SK-N-SH treated with all-trans-retinoic acid at 6 μM for 48 hours (cell line): Measurements from ENCODE around the gene MBD3L2.
A peak's percentile ranks its signal among the peaks of the same experiment; 100 is the strongest.

Source experiments
- ATAC-seq: fragments of 200-7000 bp; cut with Tn5 transposase; 3 replicates; pipeline ENCODE4 v1.9.1; 2020; ENCODE audit warnings: mild to moderate bottlenecking, moderate library complexity
- ARNTL ChIP-seq: fragments of 450-650 bp; formaldehyde crosslinking; IDR thresholded peaks from 2 replicates; pipeline ENCODE4 v1.5.0; 2020; ENCODE audit warnings: low read depth, mild to moderate bottlenecking, moderate library complexity, borderline replicate concordance
- BACH2 ChIP-seq: fragments of 250-450 bp; sonication (Bioruptor Pico); IDR thresholded peaks from 2 replicates; pipeline ENCODE4 v1.9.0; 2021; ENCODE audit warnings: mild to moderate bottlenecking, borderline replicate concordance
- CSDC2 ChIP-seq: fragments of 250-450 bp; sonication (Bioruptor Pico); IDR thresholded peaks from 2 replicates; pipeline ENCODE4 v1.5.0; 2020; ENCODE audit warnings: mild to moderate bottlenecking, moderate library complexity
- ESRRG ChIP-seq: fragments of 250-450 bp; sonication (Bioruptor Pico); IDR thresholded peaks from 2 replicates; pipeline ENCODE4 v1.6.1; 2021; ENCODE audit warnings: mild to moderate bottlenecking
- GLIS3 ChIP-seq: fragments of 250-450 bp; sonication (Bioruptor Pico); IDR thresholded peaks from 2 replicates; pipeline ENCODE4 v1.5.0; 2020; ENCODE audit warnings: mild to moderate bottlenecking, moderate library complexity
- OSR1 ChIP-seq: fragments of 250-450 bp; sonication (Bioruptor Pico); IDR thresholded peaks from 2 replicates; pipeline ENCODE4 v1.8.0; 2022; ENCODE audit warnings: moderate library complexity, mild to moderate bottlenecking, inconsistent platforms
- PPARA ChIP-seq: fragments of 250-450 bp; sonication (Bioruptor Pico); IDR thresholded peaks from 2 replicates; pipeline ENCODE4 v1.5.0; 2020; ENCODE audit warnings: mild to moderate bottlenecking, borderline replicate concordance
- RARB ChIP-seq: fragments of 250-450 bp; sonication (Bioruptor Pico); IDR thresholded peaks from 2 replicates; pipeline ENCODE4 v1.8.0; 2021; ENCODE audit warnings: mild to moderate bottlenecking, moderate library complexity
- SNAI2 ChIP-seq: fragments of 250-450 bp; sonication (Bioruptor Pico); IDR thresholded peaks from 2 replicates; pipeline ENCODE4 v1.5.0; 2020; ENCODE audit warnings: mild to moderate bottlenecking, moderate library complexity
- TCF4 ChIP-seq: fragments of 250-450 bp; sonication (Bioruptor Pico); IDR thresholded peaks from 2 replicates; pipeline ENCODE4 v1.8.0; 2021; ENCODE audit warnings: mild to moderate bottlenecking, moderate library complexity, borderline replicate concordance
- TOX ChIP-seq: fragments of 250-450 bp; sonication (Bioruptor Pico); IDR thresholded peaks from 2 replicates; pipeline ENCODE4 v1.8.0; 2021; ENCODE audit warnings: mild to moderate bottlenecking, moderate library complexity, borderline replicate concordance
- ZC3H10 ChIP-seq: fragments of 250-450 bp; sonication (Bioruptor Pico); IDR thresholded peaks from 2 replicates; pipeline ENCODE4 v1.5.1; 2021; ENCODE audit warnings: mild to moderate bottlenecking, moderate library complexity
- ZFP3 ChIP-seq: fragments of 250-450 bp; sonication (Bioruptor Pico); IDR thresholded peaks from 2 replicates; pipeline ENCODE4 v1.5.0; 2020; ENCODE audit warnings: mild to moderate bottlenecking, moderate library complexity
- ZNF565 ChIP-seq: fragments of 450-650 bp; formaldehyde crosslinking; conservative IDR thresholded peaks from 2 replicates; pipeline ENCODE4 v1.5.0; 2020; ENCODE audit warnings: low read depth, mild to moderate bottlenecking, moderate library complexity
- ZNF70 ChIP-seq: fragments of 450-650 bp; formaldehyde crosslinking; IDR thresholded peaks from 2 replicates; pipeline ENCODE4 v1.5.0; 2020; ENCODE audit warnings: mild to moderate bottlenecking, moderate library complexity
- ZNF8 ChIP-seq: fragments of 450-650 bp; formaldehyde crosslinking; IDR thresholded peaks from 2 replicates; pipeline ENCODE4 v1.5.0; 2020; ENCODE audit warnings: mild to moderate bottlenecking, moderate library complexity
- TF ChIP-seq, protein P1 (sequence below): fragments of 250-450 bp; sonication (Bioruptor Pico); IDR thresholded peaks from 2 replicates; pipeline ENCODE4 v1.8.0; 2020; ENCODE audit warnings: mild to moderate bottlenecking, moderate library complexity, borderline replicate concordance
- TF ChIP-seq, protein P2 (sequence below): fragments of 250-450 bp; sonication (Bioruptor Pico); IDR thresholded peaks from 2 replicates; pipeline ENCODE4 v1.5.1; 2021; ENCODE audit warnings: mild to moderate bottlenecking, moderate library complexity
- TF ChIP-seq, protein P3 (sequence below): fragments of 250-450 bp; sonication (Bioruptor Pico); IDR thresholded peaks from 2 replicates; pipeline ENCODE4 v1.5.1; 2020; ENCODE audit warnings: low read depth, mild to moderate bottlenecking, moderate library complexity
- TF ChIP-seq, protein P4 (sequence below): fragments of 250-450 bp; sonication (Bioruptor Pico); IDR thresholded peaks from 2 replicates; pipeline ENCODE4 v1.5.0; 2020; ENCODE audit warnings: mild to moderate bottlenecking, moderate library complexity

Gene MBD3L2

DNA sequence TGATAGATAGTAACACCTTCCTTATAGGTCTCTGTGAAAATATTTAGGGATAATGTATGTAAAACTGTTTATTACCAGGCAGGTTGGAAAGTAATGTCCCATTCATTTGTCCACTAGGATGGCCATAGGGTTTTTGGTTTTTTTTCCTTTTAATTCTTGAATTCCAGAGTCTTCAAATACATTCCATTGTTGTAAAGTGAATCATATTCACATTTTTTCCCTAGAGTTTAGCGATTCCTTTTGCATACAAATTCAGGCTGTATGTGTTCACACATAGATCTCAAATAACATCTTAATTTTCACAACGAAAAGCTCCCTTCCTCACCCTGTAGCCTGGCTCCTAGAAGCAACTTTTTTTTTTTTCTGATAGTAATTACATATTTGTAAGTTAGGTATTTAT is 18.6 kb downstream of the MBD3L2 start:
- TF ChIP-seq ZFP3, result no peak
- no peak for TF ChIP-seq GLIS3
- TF ChIP-seq ZNF8, result no peak
- TF ChIP-seq ESRRG (CRISPR knock-in tag), result no peak
- TF ChIP-seq, protein P1, sequence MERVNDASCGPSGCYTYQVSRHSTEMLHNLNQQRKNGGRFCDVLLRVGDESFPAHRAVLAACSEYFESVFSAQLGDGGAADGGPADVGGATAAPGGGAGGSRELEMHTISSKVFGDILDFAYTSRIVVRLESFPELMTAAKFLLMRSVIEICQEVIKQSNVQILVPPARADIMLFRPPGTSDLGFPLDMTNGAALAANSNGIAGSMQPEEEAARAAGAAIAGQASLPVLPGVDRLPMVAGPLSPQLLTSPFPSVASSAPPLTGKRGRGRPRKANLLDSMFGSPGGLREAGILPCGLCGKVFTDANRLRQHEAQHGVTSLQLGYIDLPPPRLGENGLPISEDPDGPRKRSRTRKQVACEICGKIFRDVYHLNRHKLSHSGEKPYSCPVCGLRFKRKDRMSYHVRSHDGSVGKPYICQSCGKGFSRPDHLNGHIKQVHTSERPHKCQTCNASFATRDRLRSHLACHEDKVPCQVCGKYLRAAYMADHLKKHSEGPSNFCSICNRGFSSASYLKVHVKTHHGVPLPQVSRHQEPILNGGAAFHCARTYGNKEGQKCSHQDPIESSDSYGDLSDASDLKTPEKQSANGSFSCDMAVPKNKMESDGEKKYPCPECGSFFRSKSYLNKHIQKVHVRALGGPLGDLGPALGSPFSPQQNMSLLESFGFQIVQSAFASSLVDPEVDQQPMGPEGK, result no peak
- TF ChIP-seq, protein P2, sequence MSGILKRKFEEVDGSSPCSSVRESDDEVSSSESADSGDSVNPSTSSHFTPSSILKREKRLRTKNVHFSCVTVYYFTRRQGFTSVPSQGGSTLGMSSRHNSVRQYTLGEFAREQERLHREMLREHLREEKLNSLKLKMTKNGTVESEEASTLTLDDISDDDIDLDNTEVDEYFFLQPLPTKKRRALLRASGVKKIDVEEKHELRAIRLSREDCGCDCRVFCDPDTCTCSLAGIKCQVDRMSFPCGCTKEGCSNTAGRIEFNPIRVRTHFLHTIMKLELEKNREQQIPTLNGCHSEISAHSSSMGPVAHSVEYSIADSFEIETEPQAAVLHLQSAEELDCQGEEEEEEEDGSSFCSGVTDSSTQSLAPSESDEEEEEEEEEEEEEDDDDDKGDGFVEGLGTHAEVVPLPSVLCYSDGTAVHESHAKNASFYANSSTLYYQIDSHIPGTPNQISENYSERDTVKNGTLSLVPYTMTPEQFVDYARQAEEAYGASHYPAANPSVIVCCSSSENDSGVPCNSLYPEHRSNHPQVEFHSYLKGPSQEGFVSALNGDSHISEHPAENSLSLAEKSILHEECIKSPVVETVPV (CRISPR knock-in tag), result no peak
- TF ChIP-seq SNAI2 (CRISPR knock-in tag), result no peak
- no peak for TF ChIP-seq ZC3H10
- TF ChIP-seq PPARA (CRISPR knock-in tag), result no peak
- no peak for TF ChIP-seq TOX
- no peak for TF ChIP-seq TCF4
- no peak for TF ChIP-seq ARNTL
- TF ChIP-seq, protein P3, sequence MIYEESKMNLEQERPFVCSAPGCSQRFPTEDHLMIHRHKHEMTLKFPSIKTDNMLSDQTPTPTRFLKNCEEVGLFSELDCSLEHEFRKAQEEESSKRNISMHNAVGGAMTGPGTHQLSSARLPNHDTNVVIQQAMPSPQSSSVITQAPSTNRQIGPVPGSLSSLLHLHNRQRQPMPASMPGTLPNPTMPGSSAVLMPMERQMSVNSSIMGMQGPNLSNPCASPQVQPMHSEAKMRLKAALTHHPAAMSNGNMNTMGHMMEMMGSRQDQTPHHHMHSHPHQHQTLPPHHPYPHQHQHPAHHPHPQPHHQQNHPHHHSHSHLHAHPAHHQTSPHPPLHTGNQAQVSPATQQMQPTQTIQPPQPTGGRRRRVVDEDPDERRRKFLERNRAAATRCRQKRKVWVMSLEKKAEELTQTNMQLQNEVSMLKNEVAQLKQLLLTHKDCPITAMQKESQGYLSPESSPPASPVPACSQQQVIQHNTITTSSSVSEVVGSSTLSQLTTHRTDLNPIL, result no peak
- TF ChIP-seq ZNF565 (CRISPR knock-in tag), result no peak
- TF ChIP-seq, protein P4, sequence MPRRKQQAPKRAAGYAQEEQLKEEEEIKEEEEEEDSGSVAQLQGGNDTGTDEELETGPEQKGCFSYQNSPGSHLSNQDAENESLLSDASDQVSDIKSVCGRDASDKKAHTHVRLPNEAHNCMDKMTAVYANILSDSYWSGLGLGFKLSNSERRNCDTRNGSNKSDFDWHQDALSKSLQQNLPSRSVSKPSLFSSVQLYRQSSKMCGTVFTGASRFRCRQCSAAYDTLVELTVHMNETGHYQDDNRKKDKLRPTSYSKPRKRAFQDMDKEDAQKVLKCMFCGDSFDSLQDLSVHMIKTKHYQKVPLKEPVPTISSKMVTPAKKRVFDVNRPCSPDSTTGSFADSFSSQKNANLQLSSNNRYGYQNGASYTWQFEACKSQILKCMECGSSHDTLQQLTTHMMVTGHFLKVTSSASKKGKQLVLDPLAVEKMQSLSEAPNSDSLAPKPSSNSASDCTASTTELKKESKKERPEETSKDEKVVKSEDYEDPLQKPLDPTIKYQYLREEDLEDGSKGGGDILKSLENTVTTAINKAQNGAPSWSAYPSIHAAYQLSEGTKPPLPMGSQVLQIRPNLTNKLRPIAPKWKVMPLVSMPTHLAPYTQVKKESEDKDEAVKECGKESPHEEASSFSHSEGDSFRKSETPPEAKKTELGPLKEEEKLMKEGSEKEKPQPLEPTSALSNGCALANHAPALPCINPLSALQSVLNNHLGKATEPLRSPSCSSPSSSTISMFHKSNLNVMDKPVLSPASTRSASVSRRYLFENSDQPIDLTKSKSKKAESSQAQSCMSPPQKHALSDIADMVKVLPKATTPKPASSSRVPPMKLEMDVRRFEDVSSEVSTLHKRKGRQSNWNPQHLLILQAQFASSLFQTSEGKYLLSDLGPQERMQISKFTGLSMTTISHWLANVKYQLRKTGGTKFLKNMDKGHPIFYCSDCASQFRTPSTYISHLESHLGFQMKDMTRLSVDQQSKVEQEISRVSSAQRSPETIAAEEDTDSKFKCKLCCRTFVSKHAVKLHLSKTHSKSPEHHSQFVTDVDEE (CRISPR knock-in tag), result no peak
- ATAC-seq, result no peak

DNA sequence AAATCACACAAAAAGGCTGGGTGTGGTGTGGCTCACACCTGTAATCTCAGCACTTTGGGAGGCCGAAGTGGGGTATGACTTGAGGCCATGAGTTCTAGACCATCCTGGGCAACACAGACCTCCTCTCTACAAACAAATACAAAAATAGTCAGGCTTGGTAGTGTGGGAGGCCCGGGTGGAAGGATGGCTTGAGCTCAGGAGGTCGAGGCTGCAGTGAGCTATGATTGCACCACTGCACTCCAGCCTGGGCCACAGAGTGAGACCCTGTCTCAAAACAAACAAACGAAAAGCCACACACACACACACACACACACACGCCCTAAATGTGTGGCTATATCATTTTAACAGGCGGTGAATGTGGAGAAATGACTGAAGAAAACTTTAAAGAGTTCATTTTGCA is 19.5 kb downstream of the MBD3L2 start:
- TF ChIP-seq RARB (CRISPR knock-in tag) (no peak), ZC3H10 (no peak), ZFP3 (no peak), TOX (no peak), BACH2 (CRISPR knock-in tag) (no peak), SNAI2 (CRISPR knock-in tag) (no peak), PPARA (CRISPR knock-in tag) (no peak), TCF4 (no peak), OSR1 (no peak), GLIS3 (no peak)
- TF ChIP-seq, protein P1, result no peak
- ATAC-seq, result no peak

DNA sequence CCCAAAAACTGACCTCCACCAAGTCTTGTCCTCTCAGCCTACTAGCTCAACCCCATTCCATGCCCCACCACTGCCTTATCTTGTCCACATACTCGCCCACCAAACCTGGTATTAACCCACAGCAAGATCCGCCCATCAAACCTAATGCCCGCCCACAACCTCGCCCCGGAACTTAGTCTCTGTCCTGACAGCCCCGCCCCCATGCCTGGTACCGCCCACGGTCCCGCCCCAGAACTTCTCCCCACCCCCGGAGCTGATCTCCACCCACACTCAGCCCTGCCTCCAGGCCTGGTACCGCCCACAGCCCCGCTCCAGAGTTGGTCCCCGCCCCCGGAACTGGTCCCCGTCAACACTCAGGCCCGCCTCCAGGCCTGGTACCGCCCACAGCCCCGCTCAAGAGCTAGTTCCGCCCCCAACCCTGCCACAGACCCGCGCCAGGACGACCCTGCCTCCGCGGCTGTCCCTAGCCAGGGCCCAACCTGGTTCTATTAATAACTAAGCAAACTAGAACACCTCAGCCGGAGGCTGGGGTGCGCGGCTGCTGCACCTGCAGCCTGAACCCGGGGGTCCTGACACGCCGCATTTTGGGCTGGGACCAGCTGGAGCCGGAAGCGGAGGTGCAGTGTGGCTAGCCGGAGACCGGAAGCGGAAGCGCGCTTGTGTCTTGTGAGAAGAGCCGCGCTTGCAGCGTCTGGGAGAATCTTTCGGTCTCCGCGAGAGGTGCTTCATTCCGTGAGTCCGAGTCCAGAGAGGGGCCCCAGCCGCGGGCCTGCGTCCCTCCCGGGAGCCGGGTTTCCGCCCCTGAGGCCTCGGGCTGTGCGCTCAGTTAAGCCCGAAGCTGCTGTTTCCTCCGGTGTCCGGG is 20.2 kb downstream of the MBD3L2 start, which contains the start of gene ZNF557:
ZNF557 (plus strand) TSS at position 662 of the 862 bp plus-strand sequence. CDS start 5,372 bp downstream, outside the sequence.
- peak; percentile 99 for ATAC-seq
- TF ChIP-seq, protein P4 (CRISPR knock-in tag), result no peak
- TF ChIP-seq ARNTL, result no peak
- no peak for TF ChIP-seq ZNF8
- TF ChIP-seq RARB (CRISPR knock-in tag), result no peak
- TF ChIP-seq, protein P2 (CRISPR knock-in tag), result no peak
- no peak for TF ChIP-seq GLIS3
- TF ChIP-seq ZNF70 (CRISPR knock-in tag), result no peak
- no peak for TF ChIP-seq CSDC2
- TF ChIP-seq, protein P3, result no peak
